NCI-H2171 treated with DMSO at 0.1 percent for 48 hours (cell line): ENCODE measurements around the gene FRMPD2.
"Not testable (repeated sequence)": the region's sequence is repeated elsewhere in the genome, so short reads cannot be mapped to it uniquely, and the experiment has no call there.

Source experiments
- DNase-seq: peaks from one replicate; lab custom pipeline; 2025; lab: John Stamatoyannopoulos, UW

Gene FRMPD2

DNA sequence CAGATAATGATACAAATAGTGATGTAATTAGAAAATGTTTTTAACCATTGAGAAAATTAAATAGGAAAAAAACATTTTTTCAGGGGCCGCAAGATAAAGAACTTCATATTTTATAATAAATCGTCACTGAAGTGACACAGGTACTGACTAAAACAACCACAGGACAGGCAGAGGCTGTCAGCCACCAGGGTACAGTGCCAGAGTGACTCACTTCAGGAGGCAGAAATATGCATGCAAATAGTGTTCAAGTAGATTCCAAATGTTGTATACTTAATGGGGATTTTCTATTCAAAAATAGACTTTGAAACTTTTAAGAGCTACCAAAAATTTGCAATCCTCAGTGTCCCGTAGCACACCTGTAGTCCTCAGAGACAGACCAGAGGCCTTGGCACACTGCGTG lies 68.6 kb downstream of the FRMPD2 start:
- no peak for DNase-seq

DNA sequence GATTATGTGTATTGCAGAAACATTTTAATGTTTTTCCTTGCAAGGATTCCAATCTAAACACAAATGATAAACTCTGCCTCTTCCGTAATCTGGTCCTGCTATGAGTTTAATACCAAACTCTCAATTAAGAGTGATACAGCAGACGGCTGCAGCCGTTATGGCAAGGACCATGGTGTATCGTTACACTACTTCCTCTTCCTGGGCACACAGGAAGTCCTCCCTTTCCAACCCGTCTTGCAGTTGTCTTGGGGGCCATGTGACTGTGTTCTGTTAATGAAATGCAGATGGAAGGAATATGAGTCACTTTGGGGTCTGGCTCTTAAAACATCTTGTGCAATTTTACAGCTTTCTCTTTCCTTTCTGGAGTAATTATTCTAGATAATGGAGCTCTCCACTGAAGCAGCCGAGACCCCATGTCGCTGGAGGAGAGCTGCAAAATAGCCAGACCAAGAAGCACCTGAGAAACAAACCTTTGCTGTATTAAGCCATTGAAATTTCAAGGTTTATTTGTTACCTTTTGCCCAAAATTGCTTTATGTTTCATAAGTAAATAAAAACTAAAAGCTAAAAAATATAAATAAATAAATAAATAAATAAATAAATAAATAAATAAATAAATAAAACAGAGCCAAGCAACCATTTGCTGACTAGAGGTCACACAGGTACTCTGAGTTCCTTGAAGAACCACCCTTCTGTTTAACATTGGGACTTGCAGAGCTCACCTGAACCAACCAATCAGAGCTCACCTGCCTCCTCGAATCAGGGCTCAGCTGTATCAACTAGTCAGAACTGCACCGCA lies 74.7 kb downstream of the FRMPD2 start:
- peak; percentile 15 for DNase-seq

DNA sequence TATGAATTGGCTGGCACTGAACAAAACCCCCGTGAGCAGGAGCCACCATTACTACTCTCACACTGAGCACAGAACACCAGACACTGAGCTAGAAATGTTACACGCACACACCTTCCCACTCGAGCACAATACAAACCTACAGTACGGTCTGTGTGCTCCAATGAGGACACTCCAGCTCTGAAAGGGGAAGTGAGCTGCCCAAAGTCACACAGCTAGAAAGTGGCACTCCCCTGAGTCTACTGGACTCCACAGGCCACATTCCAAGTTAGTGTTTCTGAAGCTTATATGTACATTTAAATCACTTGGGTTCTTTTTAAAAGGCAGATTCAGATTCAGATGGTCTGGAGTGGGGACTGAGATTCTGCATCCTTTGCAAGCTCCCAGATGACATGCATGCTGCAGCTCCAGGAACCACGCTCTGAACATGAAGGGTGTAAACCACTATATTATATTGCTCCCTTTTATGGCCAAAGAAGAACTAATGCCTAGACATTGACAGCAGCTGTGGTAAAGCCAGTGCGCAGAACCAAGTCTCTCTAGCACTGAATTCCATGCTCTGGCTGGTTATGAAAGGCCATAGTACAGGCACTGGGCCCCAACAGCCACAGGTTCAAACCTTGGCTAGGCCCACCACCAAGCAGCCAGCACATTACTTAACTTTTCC lies 77.1 kb downstream of the FRMPD2 start:
- no peak for DNase-seq

DNA sequence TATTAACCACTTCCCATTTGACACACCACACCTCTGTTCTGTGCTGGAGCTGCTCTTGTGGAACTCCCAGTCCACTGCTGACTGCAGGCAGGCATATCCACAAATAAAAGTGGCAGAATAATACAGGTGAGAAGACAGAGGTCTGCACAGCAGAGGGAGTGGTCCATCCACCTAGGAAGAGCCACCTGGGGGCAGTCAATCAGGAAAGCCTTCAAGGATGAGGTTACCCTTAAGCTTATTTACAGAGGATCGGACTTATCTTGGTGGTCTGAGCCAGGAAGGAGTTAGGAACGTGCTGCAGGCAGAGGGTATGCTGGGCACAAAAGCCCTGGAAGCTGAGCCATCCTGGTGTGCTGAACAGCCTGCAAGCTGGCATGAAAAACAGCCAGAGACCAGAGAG lies 78.7 kb downstream of the FRMPD2 start:
- DNase-seq: no peak

DNA sequence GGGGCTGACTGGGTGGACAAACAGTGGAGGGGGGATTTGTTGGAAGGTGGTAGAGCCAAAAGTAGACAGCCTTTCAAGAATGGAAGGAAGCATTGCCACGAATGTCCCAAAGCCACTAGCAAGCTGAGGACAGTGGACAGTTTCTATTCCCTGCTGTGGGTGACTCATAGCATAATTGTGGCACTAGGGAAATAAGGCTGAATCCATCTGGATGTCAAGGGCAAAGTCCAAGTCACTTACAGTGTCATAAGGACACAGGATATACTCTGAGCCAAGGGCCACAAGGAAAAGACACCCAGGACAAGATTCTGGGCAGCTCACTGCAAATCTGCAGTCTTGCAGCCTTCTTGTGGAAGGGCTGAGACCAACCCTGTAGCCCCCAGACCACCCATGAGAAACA lies 79.7 kb downstream of the FRMPD2 start:
- no peak for DNase-seq

DNA sequence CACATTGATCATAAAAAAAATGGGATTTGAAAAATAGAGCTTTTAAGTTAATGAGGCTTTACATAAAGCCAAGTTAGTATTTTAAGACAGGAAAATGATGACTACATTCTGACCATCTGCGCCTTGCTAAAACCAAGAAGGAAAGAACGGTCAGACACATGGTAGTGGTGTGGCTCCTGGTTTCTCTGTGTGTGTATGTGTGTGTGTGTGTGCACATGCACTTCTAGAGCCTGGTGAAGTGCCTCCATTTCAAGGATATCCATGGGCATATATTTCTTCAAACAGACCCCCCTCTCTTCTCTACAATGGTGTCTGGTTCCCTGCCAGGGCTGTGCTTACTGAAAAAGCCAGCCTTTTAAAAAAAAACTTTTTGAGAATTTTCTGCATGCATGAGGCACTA lies 80.9 kb downstream of the FRMPD2 start:
- DNase-seq: no peak

DNA sequence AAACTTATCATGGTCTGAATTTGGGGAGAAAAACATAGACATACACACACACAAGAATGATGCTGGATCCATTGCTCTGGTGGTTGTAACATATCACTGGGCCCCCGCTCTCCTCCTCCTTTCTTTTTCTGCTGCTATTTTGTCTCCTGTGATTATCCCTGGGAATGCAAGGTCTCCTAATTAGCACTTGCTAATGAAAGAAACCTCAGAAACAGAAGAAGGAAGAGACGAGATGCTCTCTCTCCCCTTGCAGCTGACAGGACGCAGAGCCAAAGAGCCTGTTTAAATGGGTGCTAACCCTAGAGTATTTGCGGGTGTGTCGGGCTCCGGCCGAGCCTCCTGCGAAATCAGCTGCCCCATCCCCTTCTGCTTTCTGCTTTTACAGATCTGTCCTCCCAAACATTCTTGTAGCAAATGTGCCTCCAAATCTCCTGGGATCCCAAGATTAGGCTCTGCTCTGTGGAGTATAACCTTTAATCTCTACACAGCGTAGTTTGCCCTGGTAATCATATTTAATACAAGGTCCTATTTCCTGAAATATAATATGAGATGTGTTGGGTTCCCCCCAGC lies 81.5 kb downstream of the FRMPD2 start:
- DNase-seq: no peak

DNA sequence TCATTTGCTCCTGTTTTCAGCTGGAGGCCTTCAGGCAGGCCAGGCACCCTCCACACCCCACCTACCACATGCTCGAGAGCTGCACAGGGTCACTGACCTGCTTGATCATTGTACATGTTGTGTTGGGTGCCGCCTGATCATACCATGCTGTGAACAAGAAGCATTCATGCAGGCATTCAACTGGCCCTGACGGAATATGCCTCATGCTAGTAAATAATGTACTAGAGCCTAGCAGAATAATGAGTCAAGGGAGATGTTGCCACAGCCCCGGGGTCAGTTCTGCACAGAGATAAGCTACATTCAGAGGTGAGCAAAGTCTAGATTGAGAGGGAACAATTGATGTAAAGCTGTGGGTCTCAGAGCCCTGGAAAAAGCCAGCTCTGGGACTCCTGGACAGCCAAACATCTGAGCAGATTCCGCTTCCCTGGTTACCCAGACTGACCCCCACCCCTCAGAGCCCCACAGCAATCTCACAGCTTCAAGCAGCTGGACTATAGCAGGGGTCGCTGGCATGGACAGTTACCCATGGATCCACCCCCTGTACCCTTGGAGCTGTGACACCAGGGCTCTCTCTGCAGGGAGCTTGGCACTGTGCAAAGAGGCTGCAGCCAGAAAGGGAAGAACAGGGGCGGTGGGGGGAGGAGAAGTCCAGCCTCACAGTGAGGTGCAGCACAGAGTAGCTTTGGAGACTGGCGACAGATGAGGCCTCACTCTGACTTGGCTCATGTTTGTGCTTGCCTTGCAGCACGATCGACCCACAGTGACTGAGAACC lies 86.6 kb downstream of the FRMPD2 start:
- peak; percentile 2 for DNase-seq

DNA sequence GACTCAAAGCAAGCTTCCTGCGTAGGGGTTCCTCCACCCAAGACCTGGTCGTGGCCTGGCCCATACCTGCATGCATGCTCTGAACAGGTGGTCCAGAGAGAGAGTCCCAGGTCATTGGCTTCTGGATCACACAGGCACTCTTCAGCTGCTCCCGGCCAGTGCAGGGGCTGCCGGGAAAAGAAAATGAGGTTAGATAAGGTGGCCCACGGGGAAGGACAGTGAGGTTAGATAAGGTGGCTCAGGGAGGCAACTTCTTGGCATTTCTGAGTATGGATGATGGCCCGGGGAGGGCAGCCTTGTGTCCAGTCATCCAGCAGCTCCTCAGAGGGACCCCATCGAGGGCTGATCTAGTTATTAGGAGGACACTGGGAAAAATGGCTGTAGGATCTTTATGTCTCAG lies 87.4 kb downstream of the FRMPD2 start:
- no peak for DNase-seq

DNA sequence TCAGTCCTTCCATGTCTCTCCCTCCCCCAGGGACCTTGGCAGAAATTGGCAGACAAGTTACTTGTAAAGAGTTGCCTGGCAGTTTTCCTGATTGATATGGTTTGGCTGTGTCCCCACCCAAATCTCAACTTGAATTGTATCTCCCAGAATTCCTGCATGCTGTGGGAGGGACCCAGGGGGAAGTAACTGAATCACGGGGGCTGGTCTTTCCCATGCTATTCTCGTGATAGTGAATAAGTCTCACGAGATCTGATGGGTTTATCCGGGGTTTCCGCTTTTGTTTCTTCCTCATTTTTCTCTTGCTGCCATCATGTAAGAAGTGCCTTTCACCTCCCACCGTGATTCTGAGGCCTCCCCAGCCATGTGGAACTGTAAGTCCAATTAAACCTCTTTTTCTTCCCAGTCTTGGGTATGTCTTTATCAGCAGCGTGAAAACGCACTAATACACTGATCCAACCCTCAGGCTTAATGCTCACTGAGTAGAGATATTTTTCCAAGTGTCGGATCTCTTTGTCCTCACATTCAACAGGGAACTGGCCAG lies 88.2 kb downstream of the FRMPD2 start:
- DNase-seq: not testable (repeated sequence)

DNA sequence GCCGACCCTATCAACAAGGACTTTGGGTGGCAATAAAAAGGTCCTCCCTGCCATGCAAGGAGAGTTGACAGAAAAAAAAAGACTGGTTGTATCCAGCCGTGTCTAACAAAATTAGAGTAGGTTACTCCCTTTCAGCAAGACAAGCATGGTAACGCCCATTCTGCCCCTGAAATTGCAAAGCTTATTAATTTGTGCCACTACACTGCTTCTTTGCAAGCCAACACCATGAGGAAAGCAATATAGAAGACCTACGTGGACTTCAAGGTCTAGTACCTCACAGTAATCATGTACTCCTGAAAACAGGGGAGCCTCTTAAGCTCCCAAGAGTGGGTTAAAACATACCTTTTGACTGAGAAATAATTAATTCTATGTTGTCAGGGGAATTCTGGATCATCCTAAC lies 90.3 kb downstream of the FRMPD2 start:
- DNase-seq: peak; percentile 4

DNA sequence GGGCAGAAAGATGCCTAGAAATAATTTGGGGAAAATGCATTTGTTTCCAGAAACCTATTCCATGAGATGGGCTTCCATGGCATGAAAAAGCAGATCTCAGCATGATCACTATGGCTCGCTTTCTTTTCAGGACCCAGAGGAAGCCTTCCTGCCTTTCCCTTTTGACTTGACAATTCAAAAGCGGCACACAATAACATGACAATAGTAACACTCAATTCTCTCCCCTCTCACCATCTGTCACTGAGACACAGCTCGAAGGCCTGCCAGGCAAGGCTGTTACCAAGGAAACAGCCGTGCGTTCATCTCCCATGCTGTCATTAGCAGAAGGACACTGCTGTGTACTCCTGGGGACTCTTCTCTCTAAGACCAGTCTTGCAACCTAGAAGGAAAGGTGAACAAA lies 101.8 kb downstream of the FRMPD2 start:
- DNase-seq: peak; percentile 39

DNA sequence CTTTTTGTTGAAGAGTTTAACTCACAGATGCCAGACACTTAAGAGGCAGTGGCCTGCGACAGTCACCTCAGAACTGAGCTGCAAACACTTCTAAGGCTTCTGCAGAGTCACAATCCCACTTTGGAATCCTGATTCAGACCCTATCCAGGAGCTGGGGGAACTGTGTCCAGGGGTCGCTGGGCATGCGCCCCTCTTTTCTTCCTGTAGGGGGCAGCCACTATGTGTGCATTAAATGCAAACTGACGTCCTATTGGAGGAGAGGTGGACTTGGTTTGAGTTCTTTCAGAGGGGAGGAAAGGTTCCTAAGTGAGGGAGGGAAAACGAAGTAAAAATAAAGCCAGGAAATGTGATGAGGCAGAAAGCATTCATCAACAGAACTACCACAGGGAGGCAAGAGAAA lies 113.8 kb downstream of the FRMPD2 start:
- DNase-seq: not testable (repeated sequence)

DNA sequence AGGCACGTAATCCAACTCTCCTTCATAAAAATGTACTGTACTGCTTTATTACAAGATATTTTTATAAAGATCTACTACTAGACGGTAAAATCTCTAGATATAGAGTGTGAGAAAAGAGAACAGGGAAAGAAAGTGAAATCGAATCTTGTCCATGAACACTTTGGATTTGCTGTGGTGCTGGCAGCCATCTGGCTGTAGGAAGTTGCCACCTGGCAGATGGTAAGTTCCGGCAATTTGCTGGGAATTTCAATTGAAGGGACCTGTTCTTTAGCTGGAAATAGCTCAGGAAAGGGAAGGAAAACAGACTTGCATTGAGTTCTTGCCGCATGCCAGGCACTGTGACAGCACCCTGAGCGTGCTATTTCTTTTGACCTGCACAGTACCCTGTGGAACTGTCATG lies 114.3 kb downstream of the FRMPD2 start:
- DNase-seq: peak; percentile 60

DNA sequence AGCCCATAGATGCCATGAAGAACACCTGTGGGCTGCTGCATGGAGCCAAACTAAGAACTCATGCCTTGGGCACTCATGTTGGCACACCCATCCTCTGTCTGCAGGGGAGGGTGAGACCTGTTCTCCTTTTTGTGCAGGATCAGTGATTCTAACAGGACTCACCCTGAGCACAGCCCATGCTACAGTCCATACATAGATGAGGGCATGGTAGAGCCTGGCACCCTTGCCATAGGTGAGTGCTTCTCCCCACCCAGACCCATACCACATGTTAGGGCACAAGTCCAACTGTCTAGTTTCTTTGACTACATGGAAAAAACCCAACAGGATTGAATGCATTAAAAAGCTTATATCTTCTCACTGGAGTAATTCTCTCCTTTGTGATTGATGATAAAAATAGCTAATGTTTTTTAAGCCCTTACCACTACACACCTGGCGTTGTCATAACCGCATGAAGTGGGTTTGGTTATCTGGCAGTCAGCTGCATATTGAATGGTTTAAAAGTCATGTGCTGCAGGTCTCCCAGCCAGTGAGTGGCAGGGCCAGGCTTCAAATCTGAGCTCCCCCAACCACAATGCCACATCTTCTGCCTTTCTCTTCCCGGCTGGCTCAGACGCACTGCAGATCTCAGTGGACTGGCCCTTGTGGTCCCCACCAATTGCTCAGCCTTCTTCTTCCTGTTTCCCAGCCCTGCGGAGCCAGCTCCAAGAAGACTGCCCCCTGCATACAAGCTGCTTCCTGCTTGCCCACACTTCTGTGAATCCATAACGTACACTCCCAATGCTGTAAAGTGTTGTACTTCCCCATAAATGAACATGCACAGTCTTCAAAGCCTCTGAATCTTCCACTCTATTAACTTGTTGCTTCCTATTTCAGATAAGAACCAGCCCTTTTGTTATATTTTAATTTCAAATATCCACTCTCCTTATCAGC lies 120.0 kb downstream of the FRMPD2 start:
- not testable (repeated sequence) for DNase-seq

DNA sequence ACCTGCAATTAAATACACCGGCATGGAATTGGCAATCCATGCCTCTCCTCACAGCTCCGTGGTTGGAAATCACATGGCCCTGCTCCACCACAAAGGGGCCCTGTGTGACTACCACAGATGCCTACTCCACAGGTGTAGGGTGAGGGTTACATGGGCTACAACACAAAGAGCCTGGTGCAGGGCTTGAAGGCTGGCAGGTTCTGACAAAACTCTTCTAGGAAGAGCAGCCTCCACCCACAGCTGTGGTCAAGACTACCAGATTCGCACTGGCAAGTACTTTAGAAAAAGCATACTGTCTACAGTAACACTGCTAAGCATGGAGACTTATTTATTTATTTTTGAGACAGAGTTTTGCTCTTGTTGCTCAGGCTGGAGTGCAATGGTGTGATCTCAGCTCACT lies 126.9 kb downstream of the FRMPD2 start:
- not testable (repeated sequence) for DNase-seq

DNA sequence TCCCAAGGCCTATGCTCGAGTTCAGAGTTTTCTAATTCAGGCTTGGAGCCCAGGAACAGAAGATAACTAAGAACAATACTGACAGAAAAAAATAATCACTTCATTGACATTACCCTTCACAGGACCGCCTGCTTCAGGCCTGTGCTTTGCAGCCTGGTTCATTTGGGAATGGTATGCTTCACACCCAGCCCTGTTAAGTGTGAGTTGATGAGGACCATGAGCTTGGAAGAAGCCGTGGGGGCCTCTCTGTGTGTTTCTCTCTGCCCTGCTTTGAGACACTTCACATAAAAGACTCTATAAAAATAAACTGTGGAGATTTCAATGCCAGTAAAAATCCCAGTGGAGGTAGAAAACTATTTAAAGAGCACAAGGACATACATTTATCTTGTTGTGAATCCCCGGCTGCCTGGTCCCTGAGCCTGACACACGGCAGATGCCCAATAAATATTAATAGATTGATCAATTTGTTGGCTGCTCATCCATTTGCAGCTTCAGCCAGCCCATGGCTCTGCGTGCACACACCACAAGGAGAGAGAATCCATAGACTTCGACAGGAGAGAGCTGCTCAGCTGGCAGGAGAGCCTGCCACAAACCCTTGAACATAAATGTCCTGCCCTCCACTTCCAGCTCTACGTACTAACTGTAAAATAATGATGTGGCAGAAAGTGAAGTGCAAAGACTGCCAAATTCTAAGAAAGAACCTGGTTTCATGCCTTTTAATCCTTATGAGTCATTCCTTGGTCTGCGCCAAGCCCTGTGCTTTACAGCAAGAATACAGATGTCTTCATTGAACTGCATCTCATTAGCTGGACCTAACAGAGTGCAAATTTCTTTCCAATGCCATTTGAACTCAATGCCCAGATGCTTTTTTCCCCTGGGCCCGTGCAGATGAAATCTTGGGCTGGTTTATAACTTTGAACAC lies 130.5 kb downstream of the FRMPD2 start:
- not testable (repeated sequence) for DNase-seq

DNA sequence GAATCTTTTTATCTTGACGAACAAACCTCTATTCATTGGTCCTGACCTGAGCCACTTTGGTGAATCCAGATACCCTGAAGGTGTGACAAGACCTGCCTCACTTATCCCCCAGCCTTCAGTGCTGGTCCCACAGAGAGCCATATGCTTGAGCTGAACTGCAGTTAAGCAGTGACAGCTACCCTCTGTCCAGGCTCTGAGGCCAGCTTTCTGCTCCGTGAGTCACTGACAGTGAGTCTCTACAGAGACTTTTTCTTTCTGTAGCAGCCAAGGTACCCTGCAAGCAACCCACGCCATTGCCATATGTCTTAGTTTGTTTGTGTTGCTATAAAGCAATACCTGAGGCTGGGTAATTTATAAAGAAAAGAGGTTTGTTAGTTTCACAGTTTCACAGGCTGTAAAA lies 133.5 kb downstream of the FRMPD2 start:
- not testable (repeated sequence) for DNase-seq

DNA sequence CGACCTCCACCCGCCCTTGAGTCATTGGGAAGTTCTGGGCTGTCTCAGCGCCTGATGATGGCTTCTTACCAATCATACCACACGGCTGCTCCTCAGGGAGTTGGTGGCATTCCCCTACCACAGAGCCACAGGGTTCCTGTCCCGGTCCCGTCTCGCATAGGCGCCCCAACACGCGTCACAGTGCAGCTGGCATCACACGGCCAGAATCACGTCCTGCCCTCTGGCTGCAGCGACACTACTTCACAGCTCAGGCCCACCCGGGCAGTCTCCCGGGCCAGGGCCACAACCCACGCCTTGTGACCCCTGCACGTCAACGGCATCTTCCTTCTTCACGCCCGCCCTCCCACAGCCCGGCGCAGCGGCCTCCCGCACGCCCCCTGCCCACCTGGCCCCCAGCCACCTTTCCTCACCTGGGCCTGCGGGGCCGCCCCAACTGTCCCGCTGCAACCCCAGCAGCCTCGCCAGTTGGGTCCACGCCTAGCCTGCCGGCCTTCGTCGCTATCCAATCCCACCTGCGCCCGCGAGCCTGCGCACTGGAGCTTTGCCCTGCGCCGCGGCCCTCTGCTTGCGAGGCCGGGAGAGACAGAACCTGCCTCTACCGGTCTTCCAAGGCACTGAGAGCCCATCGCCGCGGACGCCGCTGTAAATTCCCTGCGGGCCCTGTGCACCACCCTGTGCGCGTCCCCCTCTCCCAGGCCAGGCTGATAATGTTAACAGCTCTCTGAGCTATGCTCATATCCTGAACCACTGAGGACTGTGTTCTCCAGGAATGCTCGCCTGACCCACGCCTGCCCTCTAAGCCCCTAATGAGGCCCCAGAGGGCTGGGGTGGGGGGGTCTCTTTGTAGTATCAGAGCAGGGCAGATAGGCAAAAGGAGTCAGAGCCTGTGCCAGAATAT lies 134.3 kb downstream of the FRMPD2 start:
- not testable (repeated sequence) for DNase-seq
